Suprapubic skin (tissue), 4 donors: ENCODE results near the gene KCNG2.

Source experiments
- CTCF ChIP-seq, 2 donors: fragments of 200-600 bp in 1 of 2; fragments of 450-650 bp in 1 of 2; sonication (generic) in 1 of 2; IDR thresholded peaks; one replicate each; pipeline ENCODE4 v1.5.1; 2016 to 2019; ENCODE audit warnings: antibody characterized with exemption in 2 of 2, mild to moderate bottlenecking in 1 of 2, moderate library complexity in 1 of 2
- EP300 ChIP-seq: sonication (generic); formaldehyde crosslinking; IDR thresholded peaks from one replicate; pipeline ENCODE4 v1.6.1; 2017; ENCODE audit warnings: antibody characterized with exemption
- POLR2A ChIP-seq, 2 donors: fragments of 450-650 bp; IDR thresholded peaks; one replicate each; pipeline ENCODE4 v1.6.1; 2017; ENCODE audit warnings: antibody characterized with exemption in 2 of 2, mild to moderate bottlenecking in 2 of 2, moderate library complexity in 2 of 2
- POLR2AphosphoS5 ChIP-seq, 3 donors: sonication (generic); formaldehyde crosslinking; IDR thresholded peaks; one replicate each; pipeline ENCODE4 v1.6.1; 2017; ENCODE audit warnings: antibody characterized with exemption in 3 of 3

GRCh38 chr18:79788734-79789085, 9.0 kb upstream of the KCNG2 start:
- no peak for TF ChIP-seq CTCF (IDR thresholded peaks at IDR 0.05)
- no peak for TF ChIP-seq POLR2A (IDR thresholded peaks at IDR 0.05)
- TF ChIP-seq POLR2AphosphoS5 (IDR thresholded peaks at IDR 0.05), result no peak
- TF ChIP-seq EP300, result no peak
